Measurements from ENCODE around the gene MARCHF3.

DNA sequence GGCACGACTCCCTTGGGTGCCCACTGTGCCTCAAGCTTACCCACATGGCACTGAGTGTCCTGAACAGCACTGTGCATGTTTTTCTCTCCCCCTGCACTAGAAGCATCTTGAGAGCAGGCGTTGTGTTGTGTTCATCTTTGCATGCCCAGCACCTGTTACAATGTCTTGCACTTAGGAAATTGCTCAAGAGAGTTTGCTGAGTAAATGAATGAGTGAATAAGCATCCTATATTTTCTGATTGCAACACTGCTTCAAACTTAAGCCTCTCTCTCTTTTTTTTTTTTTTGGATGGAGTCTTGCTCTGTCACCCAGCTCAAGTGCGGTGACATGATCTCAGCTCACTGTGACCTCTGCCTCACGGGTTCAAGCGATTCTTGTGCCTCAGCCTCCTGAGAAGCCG, 158.9 kb downstream of the MARCHF3 start:
- no peak for TF ChIP-seq FOXM1 (IDR thresholded peaks at IDR 0.05; ENCODE audit: borderline replicate concordance)
- TF ChIP-seq TARDBP (IDR thresholded peaks at IDR 0.05) = no peak
- no peak for TF ChIP-seq FOXA1 (IDR thresholded peaks at IDR 0.05)
- no peak for TF ChIP-seq SUZ12 (IDR thresholded peaks at IDR 0.05)
- no peak for TF ChIP-seq ZNF384 (IDR thresholded peaks at IDR 0.05)
